SK-N-DZ (cell line): Measurements from ENCODE around the gene ANKRD39.

Experiments
- DNase-seq: peaks from one replicate; pipeline ENCODE4 v3.0.0-alpha.2; 2015; ENCODE audit warnings: low spot score

The ANKRD39 gene

GRCh38 chr2:96831679-96832078 is 26.1 kb downstream of the ANKRD39 start:
- no peak for DNase-seq

GRCh38 chr2:96830044-96830562 is 27.7 kb downstream of the ANKRD39 start:
- DNase-seq, result no peak

GRCh38 chr2:96828874-96829273 is 28.9 kb downstream of the ANKRD39 start:
- no peak for DNase-seq

GRCh38 chr2:96828436-96828835 is 29.4 kb downstream of the ANKRD39 start:
- DNase-seq, result no peak

- DNase-seq, result no peak
These were observed 31.1 kb downstream of the ANKRD39 start for GRCh38 chr2:96826546-96827278.

GRCh38 chr2:96825057-96825456 is 32.8 kb downstream of the ANKRD39 start:
- DNase-seq, result no peak

GRCh38 chr2:96824079-96824870 is 33.5 kb downstream of the ANKRD39 start:
- DNase-seq, result no peak

- DNase-seq, result no peak
These were observed 34.6 kb downstream of the ANKRD39 start for GRCh38 chr2:96823198-96823597.

GRCh38 chr2:96822786-96823185 is 35.0 kb downstream of the ANKRD39 start:
- DNase-seq, result no peak

GRCh38 chr2:96821113-96821675 is 36.6 kb downstream of the ANKRD39 start:
- DNase-seq, result no peak

GRCh38 chr2:96819876-96820511 is 37.8 kb downstream of the ANKRD39 start:
- DNase-seq, result no peak

GRCh38 chr2:96819128-96819875 is 38.5 kb downstream of the ANKRD39 start:
- DNase-seq, result no peak

- DNase-seq, result no peak
These were observed 39.9 kb downstream of the ANKRD39 start for GRCh38 chr2:96817882-96818281.

GRCh38 chr2:96816836-96817702 is 40.7 kb downstream of the ANKRD39 start:
- DNase-seq, result no peak

- peak; percentile 93 for DNase-seq
These were observed 41.5 kb downstream of the ANKRD39 start, which contains the start of gene CNNM3 for GRCh38 chr2:96816127-96816835. CNNM3 (plus strand) TSS chr2:96816268; CDS start chr2:96816278, 10 bp downstream.

GRCh38 chr2:96815326-96816126 is 42.3 kb downstream of the ANKRD39 start:
- peak; percentile 51 for DNase-seq

GRCh38 chr2:96813656-96814055 is 44.2 kb downstream of the ANKRD39 start:
- DNase-seq, result no peak

- no peak for DNase-seq
These were observed 45.9 kb downstream of the ANKRD39 start for GRCh38 chr2:96811917-96812316.

- DNase-seq, result no peak
These were observed 47.0 kb downstream of the ANKRD39 start for GRCh38 chr2:96810783-96811192.
